Activated CD4-positive, alpha-beta T cell treated with anti-CD3 and anti-CD28 coated beads for 36 hours (primary cell): ENCODE measurements around the gene XPO1. TPM values are rescaled to one million over a fixed set of nuclear protein-coding genes. Genes with fewer than 3 reads are reported as not detected.
"Not testable (repeated sequence)": the region's sequence is repeated elsewhere in the genome, so short reads cannot be mapped to it uniquely, and the experiment has no call there.

ENCODE experiments used
- ATAC-seq: fragments of 200-7000 bp; cut with Tn5 transposase; one replicate; pipeline ENCODE4 v1.10.0; 2021; ENCODE audit warnings: mild to moderate bottlenecking, moderate library complexity
- CTCF ChIA-PET: fragments of 350-600 bp; sonication (Branson Sonifier 250); formaldehyde crosslinking; loops from one replicate; lab custom pipeline; 2021; ENCODE audit warnings: antibody characterized with exemption; lab: Charles Lee
- POLR2A ChIA-PET: fragments of 350-600 bp; sonication (Branson Sonifier 250); formaldehyde crosslinking; loops from one replicate; lab custom pipeline; 2021; ENCODE audit warnings: antibody characterized with exemption, inconsistent platforms; lab: Charles Lee
- DNase-seq: peaks from one replicate; pipeline ENCODE4 v3.0.0-alpha.2; 2020
- H3K27ac Mint-ChIP-seq: one replicate; pipeline ENCODE4 v1.8.0; 2021; ENCODE audit warnings: mixed read lengths
- H3K27me3 Mint-ChIP-seq: one replicate; pipeline ENCODE4 v1.8.0; 2021; ENCODE audit warnings: mixed read lengths
- H3K36me3 Mint-ChIP-seq: one replicate; pipeline ENCODE4 v1.8.0; 2021; ENCODE audit warnings: low read depth, mixed read lengths
- H3K4me1 Mint-ChIP-seq: one replicate; pipeline ENCODE4 v1.8.0; 2021; ENCODE audit warnings: mixed read lengths
- H3K4me3 Mint-ChIP-seq: one replicate; pipeline ENCODE4 v1.8.0; 2021; ENCODE audit warnings: mild to moderate bottlenecking, moderate library complexity, mixed read lengths
- H3K9me3 Mint-ChIP-seq: one replicate; pipeline ENCODE4 v1.8.0; 2021; ENCODE audit warnings: low read depth, mixed read lengths
- intact Hi-C, 2 experiments: fragments of 100-400 bp; cut with DNase I in 1 of 2; cut with micrococcal nuclease in 1 of 2; formaldehyde crosslinking; loops; one replicate each; pipeline versions ENCODE4 v1.14.2 to v1.15.1; 2022 to 2024; cut with DNase I, micrococcal nuclease
- total RNA-seq, 2 experiments: library from RNA; stranded (reverse); gene quantifications; one replicate each; pipeline ENCODE4 v1.2.3, GENCODE V29; 2021

Gene XPO1, protein sequence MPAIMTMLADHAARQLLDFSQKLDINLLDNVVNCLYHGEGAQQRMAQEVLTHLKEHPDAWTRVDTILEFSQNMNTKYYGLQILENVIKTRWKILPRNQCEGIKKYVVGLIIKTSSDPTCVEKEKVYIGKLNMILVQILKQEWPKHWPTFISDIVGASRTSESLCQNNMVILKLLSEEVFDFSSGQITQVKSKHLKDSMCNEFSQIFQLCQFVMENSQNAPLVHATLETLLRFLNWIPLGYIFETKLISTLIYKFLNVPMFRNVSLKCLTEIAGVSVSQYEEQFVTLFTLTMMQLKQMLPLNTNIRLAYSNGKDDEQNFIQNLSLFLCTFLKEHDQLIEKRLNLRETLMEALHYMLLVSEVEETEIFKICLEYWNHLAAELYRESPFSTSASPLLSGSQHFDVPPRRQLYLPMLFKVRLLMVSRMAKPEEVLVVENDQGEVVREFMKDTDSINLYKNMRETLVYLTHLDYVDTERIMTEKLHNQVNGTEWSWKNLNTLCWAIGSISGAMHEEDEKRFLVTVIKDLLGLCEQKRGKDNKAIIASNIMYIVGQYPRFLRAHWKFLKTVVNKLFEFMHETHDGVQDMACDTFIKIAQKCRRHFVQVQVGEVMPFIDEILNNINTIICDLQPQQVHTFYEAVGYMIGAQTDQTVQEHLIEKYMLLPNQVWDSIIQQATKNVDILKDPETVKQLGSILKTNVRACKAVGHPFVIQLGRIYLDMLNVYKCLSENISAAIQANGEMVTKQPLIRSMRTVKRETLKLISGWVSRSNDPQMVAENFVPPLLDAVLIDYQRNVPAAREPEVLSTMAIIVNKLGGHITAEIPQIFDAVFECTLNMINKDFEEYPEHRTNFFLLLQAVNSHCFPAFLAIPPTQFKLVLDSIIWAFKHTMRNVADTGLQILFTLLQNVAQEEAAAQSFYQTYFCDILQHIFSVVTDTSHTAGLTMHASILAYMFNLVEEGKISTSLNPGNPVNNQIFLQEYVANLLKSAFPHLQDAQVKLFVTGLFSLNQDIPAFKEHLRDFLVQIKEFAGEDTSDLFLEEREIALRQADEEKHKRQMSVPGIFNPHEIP (N-terminal part only)
- 100 to 1,000 TPM; 187 to 214 TPM for total RNA-seq

DNA sequence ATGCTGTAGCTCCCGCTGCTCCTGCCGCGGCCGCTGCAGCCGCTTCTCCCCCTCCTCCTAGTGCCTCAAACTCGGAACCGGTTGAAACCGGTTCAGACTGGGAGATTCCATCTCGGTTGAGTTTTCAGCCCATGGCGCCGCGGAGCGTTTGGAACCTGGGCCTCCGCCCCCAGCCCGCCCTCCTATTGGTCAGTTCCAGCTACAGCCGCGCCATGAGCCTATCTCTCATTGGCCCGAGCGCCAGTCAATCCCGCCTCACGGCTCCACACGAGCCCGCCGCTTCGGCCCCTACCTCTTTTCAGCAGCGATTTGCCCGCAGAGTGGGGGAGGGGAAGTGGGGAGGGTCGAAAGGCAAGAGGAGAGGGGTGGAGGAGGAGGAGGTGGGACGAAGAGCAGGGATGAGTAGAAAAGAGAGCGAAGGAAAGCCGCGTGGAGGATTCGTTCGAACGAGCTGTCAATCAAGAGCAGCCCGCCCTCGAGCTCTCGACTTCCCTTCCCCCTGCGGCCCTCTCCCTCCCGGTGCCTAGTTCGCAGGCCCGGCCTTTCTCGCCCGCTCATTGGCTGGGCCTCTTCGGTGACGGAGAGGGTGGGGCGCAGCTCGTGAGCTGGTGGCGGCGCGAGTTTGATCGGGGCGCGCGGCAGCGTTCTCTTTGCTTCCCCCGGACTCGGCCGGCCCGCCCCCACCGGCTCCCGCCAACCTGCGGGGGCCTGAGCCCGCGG lies at the start of gene XPO1:
XPO1 (minus strand) TSS at position 157 of the 720 bp plus-strand sequence. CDS start 4,459 bp downstream, outside the sequence.
- H3K9me3 Mint-ChIP-seq = no peaks in the 10 kb centered on the region
- peaks cover 16% of the 10 kb centered on the region for H3K36me3 Mint-ChIP-seq

DNA sequence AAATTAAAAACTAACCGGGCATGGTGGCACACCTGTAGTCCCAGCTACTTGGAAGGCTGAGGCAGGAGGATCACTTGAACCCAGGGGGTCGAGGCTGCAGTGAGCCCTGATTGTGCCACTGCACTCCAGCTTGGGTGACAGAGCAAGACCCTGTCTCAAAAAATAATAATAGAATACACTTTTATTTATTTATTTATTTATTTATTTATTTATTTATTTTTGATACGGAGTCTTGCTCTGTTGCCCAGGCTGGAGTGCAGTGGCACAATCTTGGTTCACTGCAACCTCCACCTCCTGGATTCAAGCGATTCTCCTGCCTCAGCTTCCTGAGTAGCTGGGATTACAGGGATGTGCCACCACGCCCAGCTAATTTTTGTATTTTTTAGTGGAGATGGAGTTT lies 48.8 kb upstream of the XPO1 start:
- intact Hi-C loops, H3K4me3 Mint-ChIP-seq, H3K36me3 Mint-ChIP-seq, H3K27me3 Mint-ChIP-seq, H3K4me1 Mint-ChIP-seq, CTCF ChIA-PET, H3K27ac Mint-ChIP-seq, DNase-seq, H3K9me3 Mint-ChIP-seq, POLR2A ChIA-PET, ATAC-seq: not testable (repeated sequence)

More for the DNA sequence above, at the start of gene XPO1:
- peak within 1 kb of the TSS; percentile 100 for H3K27ac Mint-ChIP-seq
- ATAC-seq (peak; percentile 85), DNase-seq (peak; percentile 100)
- H3K27me3 Mint-ChIP-seq = no peaks in the 10 kb centered on the region
- H3K4me3 Mint-ChIP-seq = peak within 1 kb of the TSS; percentile 95
- peaks cover 22% of the 10 kb centered on the region for H3K4me1 Mint-ChIP-seq
- ChIA-PET CTCF (interaction anchor here (1.0 to 2.1 kb wide), 5 partner anchors 8 to 767 kb away, joined by 3 to 9 read pairs (median 4); partner anchors contain the start of gene FAM161A), POLR2A (interaction anchor here (0.6 to 1.5 kb wide), 14 partner anchors 9 to 782 kb away, joined by 3 to 7 read pairs (median 4); partner anchors contain the start of gene PAPOLG)
- intact Hi-C loops = loop anchor here (1.0 to 10.0 kb wide), 18 partner anchors 67 to 1166 kb away; partner anchors contain the start of genes CCT4 (in 2 of the 2), FAM161A (in 2 of the 2), B3GNT2 (in 1 of the 2) and BCL11A (in 1 of the 2)

DNA sequence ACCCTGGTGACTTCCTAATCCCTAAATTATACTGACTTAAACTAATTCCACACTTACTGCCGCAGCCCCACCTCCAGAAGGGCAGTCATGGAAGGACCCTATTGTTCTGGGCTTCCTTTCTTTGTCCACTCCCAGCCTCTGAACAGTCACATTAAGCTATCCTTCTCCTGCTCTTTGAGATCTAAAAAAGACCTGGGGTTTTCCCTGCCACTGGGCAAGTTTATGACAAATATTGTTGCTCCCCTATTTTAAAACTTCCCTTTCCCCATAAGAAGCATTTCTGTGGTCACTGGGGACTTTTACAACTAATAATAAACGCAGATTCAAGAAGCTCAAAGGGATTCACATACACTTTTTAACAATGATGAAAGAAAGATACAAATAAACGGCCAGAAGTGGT lies 47.2 kb upstream of the XPO1 start:
- no peaks in the 10 kb centered on the region for H3K27me3 Mint-ChIP-seq
- no peak overlapping the region for H3K27ac Mint-ChIP-seq
- ChIA-PET POLR2A (no interaction called here), CTCF (interaction anchor here (0.6 kb wide), 1 partner anchor 46 kb away, joined by 3 read pairs; no protein-coding TSS in a partner anchor)
- no peak for ATAC-seq
- DNase-seq = no peak
- H3K4me3 Mint-ChIP-seq = no peak overlapping the region
- no peaks in the 10 kb centered on the region for H3K36me3 Mint-ChIP-seq
- peaks cover 4% of the 10 kb centered on the region for H3K4me1 Mint-ChIP-seq
- no peaks in the 10 kb centered on the region for H3K9me3 Mint-ChIP-seq
- intact Hi-C loops = no loop called here

DNA sequence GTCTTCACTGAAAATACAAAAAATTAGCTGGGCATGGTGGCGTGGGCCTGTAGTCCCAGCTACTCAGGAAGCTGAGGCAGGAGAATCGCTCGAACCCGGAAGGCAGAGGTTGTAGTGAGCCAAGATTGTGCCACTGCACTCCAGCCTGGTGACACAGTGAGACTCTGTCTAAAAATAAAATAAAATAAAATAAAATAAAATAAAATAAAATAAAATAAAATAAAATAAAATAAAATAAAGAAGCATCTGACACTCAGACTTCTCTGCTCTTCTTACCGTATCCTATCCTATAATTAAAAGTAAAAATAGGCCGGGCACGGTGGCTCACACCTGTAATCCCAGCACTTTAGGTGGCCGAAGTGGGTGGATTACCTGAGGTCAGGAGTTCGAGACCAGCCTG lies 46.2 kb upstream of the XPO1 start:
- H3K4me3 Mint-ChIP-seq, H3K9me3 Mint-ChIP-seq, intact Hi-C loops, ATAC-seq, DNase-seq, H3K36me3 Mint-ChIP-seq, H3K27me3 Mint-ChIP-seq, H3K27ac Mint-ChIP-seq, H3K4me1 Mint-ChIP-seq: not testable (repeated sequence)
- ChIA-PET CTCF (interaction anchor here (0.6 kb wide), 1 partner anchor 194 kb away, joined by 3 read pairs; no protein-coding TSS in a partner anchor), POLR2A (interaction anchor here (0.6 kb wide), 1 partner anchor 30 kb away, joined by 6 read pairs; no protein-coding TSS in a partner anchor)

DNA sequence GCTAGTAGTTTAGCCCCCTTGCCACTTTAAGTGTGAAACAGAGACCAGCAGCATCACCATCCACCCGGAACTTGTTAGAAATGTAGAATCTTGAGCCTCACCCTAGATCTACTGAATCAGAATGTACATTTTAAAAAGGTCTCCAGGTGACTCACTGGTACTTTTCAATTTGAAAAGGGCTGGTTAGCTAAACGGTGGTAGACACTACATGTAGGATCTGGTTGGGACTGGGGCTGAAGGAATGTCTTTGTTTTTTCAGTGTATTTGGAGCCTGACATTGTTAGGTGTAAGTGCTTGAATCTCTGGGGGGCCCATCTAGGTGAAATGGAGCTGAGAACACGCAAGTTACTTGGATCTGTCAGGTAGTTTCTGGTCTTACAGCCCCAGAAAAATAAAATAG lies 44.0 kb upstream of the XPO1 start:
- Mint-ChIP-seq H3K27ac (no peak overlapping the region), H3K9me3 (no peaks in the 10 kb centered on the region), H3K36me3 (no peaks in the 10 kb centered on the region), H3K4me1 (peaks cover 4% of the 10 kb centered on the region), H3K4me3 (no peak overlapping the region), H3K27me3 (no peaks in the 10 kb centered on the region)
- CTCF ChIA-PET = interaction anchor here (1.0 kb wide), 1 partner anchor 12 kb away, joined by 3 read pairs; no protein-coding TSS in a partner anchor
- DNase-seq (no peak), ATAC-seq (no peak)
- POLR2A ChIA-PET = no interaction called here
- intact Hi-C loops = no loop called here

DNA sequence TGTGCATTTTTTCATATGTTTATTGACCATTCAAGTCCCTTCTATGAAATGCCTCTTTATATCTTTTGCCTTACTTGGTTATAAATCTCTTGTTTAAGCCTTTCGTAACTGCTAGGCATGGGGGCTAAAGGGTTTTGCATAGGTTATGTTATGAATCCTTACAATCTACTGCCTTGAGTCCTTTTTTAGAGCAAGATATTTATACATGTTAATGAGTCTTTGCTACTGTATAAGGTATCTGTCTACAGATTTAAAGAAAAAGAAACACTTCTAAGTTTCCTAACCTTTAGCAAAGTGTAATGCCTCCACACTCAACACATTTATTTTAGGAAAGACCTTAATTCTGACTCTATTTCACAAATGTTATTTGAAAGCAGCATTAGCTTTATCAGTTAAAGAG lies 43.6 kb upstream of the XPO1 start:
- no peak overlapping the region for H3K27ac Mint-ChIP-seq
- peaks cover 4% of the 10 kb centered on the region for H3K4me1 Mint-ChIP-seq
- ChIA-PET POLR2A (no interaction called here), CTCF (interaction anchor here (1.0 kb wide), 1 partner anchor 12 kb away, joined by 3 read pairs; no protein-coding TSS in a partner anchor)
- intact Hi-C loops = no loop called here
- ATAC-seq = no peak
- no peak overlapping the region for H3K4me3 Mint-ChIP-seq
- no peaks in the 10 kb centered on the region for H3K27me3 Mint-ChIP-seq
- DNase-seq = no peak
- no peaks in the 10 kb centered on the region for H3K9me3 Mint-ChIP-seq
- no peaks in the 10 kb centered on the region for H3K36me3 Mint-ChIP-seq

DNA sequence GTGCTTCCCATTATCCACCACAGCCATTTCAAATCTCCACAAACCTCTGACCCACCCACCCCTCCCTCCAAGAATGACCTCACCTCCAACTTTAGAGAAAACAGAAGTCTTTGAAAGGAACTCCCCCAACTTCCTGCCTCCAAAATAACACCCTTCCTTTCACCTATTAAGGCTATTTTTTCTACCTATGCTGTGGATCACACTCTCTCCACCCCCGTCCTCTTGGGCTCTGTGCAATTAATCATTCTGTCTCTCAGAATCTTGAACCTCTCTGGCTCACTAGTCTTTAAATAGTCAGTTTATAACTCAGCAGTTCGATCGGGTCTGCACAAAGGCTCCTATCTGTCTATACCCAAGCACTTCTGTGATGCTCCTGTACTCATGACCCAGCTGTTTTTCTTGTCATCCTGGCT lies 37.3 kb upstream of the XPO1 start:
- ChIA-PET POLR2A (no interaction called here), CTCF (no interaction called here)
- Mint-ChIP-seq H3K4me3 (no peak overlapping the region), H3K9me3 (no peaks in the 10 kb centered on the region), H3K27ac (peak overlapping the region; percentile 49), H3K36me3 (no peaks in the 10 kb centered on the region), H3K4me1 (peaks cover 10% of the 10 kb centered on the region), H3K27me3 (no peaks in the 10 kb centered on the region)
- intact Hi-C loops = no loop called here
- ATAC-seq = peak; percentile 92
- DNase-seq = peak; percentile 24

DNA sequence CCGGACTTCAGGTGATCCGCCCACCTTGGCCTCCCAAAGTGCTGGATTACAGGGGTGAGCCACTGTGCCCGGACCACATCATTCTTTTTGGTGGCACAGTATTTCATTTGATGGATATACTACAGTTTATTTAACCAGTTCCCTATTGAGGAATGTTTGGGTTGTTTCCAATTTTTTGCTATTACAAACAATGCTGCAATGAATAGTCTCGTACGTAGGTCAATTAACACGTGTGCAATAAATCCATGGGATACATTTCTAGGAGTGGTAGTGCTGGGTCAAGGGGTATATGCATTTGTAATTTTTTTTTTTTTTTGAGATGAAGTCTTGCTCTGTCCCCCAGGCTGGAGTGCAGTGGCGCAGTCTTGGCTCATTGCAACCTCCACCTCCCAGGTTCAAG lies 28.4 kb upstream of the XPO1 start:
- ATAC-seq = no peak
- no peak for DNase-seq
- Mint-ChIP-seq H3K27ac (no peak overlapping the region), H3K9me3 (no peaks in the 10 kb centered on the region), H3K4me1 (no peaks in the 10 kb centered on the region), H3K4me3 (no peak overlapping the region), H3K27me3 (no peaks in the 10 kb centered on the region), H3K36me3 (no peaks in the 10 kb centered on the region)
- intact Hi-C loops = no loop called here
- POLR2A ChIA-PET = no interaction called here
- CTCF ChIA-PET = no interaction called here

DNA sequence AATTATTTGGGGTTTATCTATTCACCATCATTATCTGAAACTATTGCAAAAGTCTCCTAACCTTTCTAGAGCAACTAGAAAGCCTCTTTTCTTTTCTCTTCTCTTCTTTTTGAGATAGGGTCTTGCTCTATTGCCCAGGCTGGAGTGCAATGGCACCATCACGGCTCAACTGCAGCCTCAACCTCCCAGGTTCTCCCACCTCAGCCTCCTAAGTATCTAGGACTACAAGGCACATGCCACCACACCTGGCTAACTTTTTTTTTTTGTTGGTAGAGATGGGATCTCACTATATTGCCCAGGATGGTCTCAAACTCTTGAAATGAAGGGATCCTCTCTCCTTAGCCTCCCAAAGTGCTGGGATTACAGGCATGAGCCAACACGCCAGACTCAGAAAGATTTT lies 24.5 kb upstream of the XPO1 start:
- no peaks in the 10 kb centered on the region for H3K9me3 Mint-ChIP-seq
- ChIA-PET POLR2A (no interaction called here), CTCF (no interaction called here)
- ATAC-seq (no peak), DNase-seq (no peak)
- no peak overlapping the region for H3K4me3 Mint-ChIP-seq
- no peaks in the 10 kb centered on the region for H3K36me3 Mint-ChIP-seq
- H3K4me1 Mint-ChIP-seq = no peaks in the 10 kb centered on the region
- H3K27me3 Mint-ChIP-seq = peaks cover 2% of the 10 kb centered on the region
- intact Hi-C loops = no loop called here
- no peak overlapping the region for H3K27ac Mint-ChIP-seq

DNA sequence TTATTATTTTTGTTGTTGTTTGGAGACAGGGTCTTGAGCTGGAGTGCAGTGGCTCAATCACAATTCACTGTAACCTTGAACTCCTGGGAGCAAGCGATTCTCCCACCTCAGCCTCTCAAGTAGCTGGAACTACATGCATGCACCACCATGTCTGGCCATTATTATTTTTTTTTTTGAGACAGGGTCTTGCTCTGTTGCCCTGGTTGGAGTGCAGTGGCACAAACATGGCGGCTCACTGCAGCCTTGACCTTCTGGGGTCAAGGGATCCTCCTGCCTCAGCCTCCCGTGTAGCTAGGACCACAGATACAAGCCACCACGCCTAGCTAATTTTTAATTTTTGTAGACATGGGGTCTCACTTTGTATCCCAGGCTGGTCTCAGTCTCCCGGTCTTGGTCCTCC lies 20.0 kb upstream of the XPO1 start:
- no peak for DNase-seq
- no peak overlapping the region for H3K27ac Mint-ChIP-seq
- ATAC-seq = no peak
- no peaks in the 10 kb centered on the region for H3K9me3 Mint-ChIP-seq
- H3K4me3 Mint-ChIP-seq = no peak overlapping the region
- no peaks in the 10 kb centered on the region for H3K4me1 Mint-ChIP-seq
- CTCF ChIA-PET = interaction anchor here (0.6 kb wide), 1 partner anchor 758 kb away, joined by 3 read pairs; no protein-coding TSS in a partner anchor
- H3K36me3 Mint-ChIP-seq = no peaks in the 10 kb centered on the region
- intact Hi-C loops = no loop called here
- POLR2A ChIA-PET = no interaction called here
- peaks cover 2% of the 10 kb centered on the region for H3K27me3 Mint-ChIP-seq
